SK-N-MC (cell line): ENCODE results near the gene RNF146.

Experiments used
- EZH2 ChIP-seq: fragments of 200-600 bp; sonication (generic); IDR thresholded peaks from one replicate; pipeline ENCODE4 v1.6.1; 2017; ENCODE audit warnings: antibody characterized with exemption
- POLR2AphosphoS5 ChIP-seq: IDR thresholded peaks from 2 replicates; pipeline ENCODE4 v1.6.1; 2012; ENCODE audit warnings: mild to moderate bottlenecking, low read depth, low read length, borderline replicate concordance

GRCh38 chr6:127266892-127267645, 405 bp downstream of the RNF146 start:
- peak; percentile 81 for TF ChIP-seq POLR2AphosphoS5
- no peak for TF ChIP-seq EZH2
